OCI-LY3 (cell line): ENCODE results near the gene KIF18B.

Experiments
- H2AFZ ChIP-seq: fragments of 200-600, 300-600 bp; shearing (Covaris generic); 2 replicates; pipeline ENCODE4 v1.6.0; 2014; ENCODE audit warnings: antibody characterized with exemption, low read depth, low read length
- H3K27ac ChIP-seq: fragments of 200-600, 300-600 bp; sonication (generic); 2 replicates; pipeline ENCODE4 v1.5.1; 2014; ENCODE audit warnings: mild to moderate bottlenecking, low read length, moderate library complexity, mixed read lengths
- H3K27me3 ChIP-seq: fragments of 200-600, 300-600 bp; sonication (generic); 2 replicates; pipeline ENCODE4 v1.6.1; 2014; ENCODE audit warnings: low read depth, low read length, mixed read lengths
- H3K36me3 ChIP-seq: fragments of 200-600, 300-600 bp; sonication (generic); replicated peaks from 2 replicates; pipeline ENCODE3; 2014; ENCODE audit warnings: low read depth, low read length, mixed read lengths
- H3K4me1 ChIP-seq: fragments of 300-600, 200-600 bp; sonication (generic); 2 replicates; pipeline ENCODE4 v1.6.1; 2014; ENCODE audit warnings: low read length, mixed read lengths
- H3K4me2 ChIP-seq: fragments of 200-600, 300-600 bp; sonication (generic); 2 replicates; pipeline ENCODE4 v1.6.1; 2014; ENCODE audit warnings: low read length, mixed read lengths
- H3K4me3 ChIP-seq: fragments of 300-600, 200-600 bp; sonication (generic); 2 replicates; pipeline ENCODE4 v1.5.1; 2014; ENCODE audit warnings: antibody characterized with exemption, mild to moderate bottlenecking, low read length, moderate library complexity
- H3K79me2 ChIP-seq: fragments of 300-600, 200-600 bp; shearing (Covaris generic); 2 replicates; pipeline ENCODE4 v1.6.1; 2014; ENCODE audit warnings: mild to moderate bottlenecking, low read length, mixed read lengths
- H3K9ac ChIP-seq: fragments of 300-600, 200-600 bp; shearing (Covaris generic); 2 replicates; pipeline ENCODE4 v1.6.0; 2014; ENCODE audit warnings: mild to moderate bottlenecking, low read length, moderate library complexity
- H3K9me3 ChIP-seq: fragments of 200-600, 300-600 bp; shearing (Covaris generic); 2 replicates; pipeline ENCODE4 v1.6.1; 2014; ENCODE audit warnings: low read length, mixed read lengths; ENCODE audit not compliant: insufficient read depth
- H4K20me1 ChIP-seq: fragments of 200-600, 300-600 bp; sonication (generic); 2 replicates; pipeline ENCODE4 v1.6.1; 2016; ENCODE audit warnings: low read length, mixed read lengths; ENCODE audit not compliant: insufficient read depth
- EZH2phosphoT487 ChIP-seq: fragments of 200-600 bp; shearing (Covaris generic); IDR thresholded peaks from 2 replicates; pipeline ENCODE4 v1.6.1; 2018; ENCODE audit warnings: antibody characterized with exemption, mixed run types, low read depth
- TF ChIP-seq, protein P1 (sequence below): fragments of 200-600, 300-600 bp; sonication (generic); IDR thresholded peaks from 2 replicates; pipeline ENCODE4 v1.5.1; 2014; ENCODE audit warnings: antibody characterized with exemption, low read length, low read depth

KIF18B gene

DNA sequence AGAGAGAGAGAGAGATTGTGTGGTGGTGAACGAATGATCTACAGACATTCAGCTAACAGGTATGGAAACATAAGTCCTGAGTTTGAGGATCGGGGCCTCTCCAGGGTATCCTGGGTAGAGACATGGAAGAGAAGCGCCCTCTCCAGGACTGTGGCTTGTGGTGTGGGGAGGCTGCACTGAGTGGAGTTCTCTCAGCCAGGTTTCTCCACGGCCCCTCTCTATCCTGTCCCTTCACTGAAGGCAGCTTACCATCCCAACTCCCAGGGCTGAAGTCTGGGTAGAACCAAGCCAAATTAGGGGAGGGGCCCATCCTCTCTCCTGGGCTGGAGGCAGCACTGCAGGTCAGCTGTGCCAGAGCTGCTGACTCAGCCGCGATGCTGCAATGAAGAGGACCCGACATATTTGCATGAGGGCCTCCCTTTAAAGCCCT, 14.4 kb upstream of the KIF18B start:
- Histone ChIP-seq H3K27me3 (no peaks in the 10 kb centered on the region), H3K4me1 (no peaks in the 10 kb centered on the region), H3K36me3 (no peaks in the 10 kb centered on the region), H4K20me1 (no peaks in the 10 kb centered on the region), H2AFZ (no peak overlapping the region), H3K9me3 (no peaks in the 10 kb centered on the region), H3K4me3 (no peak overlapping the region), H3K9ac (no peak overlapping the region), H3K79me2 (no peaks in the 10 kb centered on the region), H3K4me2 (no peak overlapping the region), H3K27ac (no peak overlapping the region)
- no peak for TF ChIP-seq EZH2phosphoT487
- TF ChIP-seq, protein P1, sequence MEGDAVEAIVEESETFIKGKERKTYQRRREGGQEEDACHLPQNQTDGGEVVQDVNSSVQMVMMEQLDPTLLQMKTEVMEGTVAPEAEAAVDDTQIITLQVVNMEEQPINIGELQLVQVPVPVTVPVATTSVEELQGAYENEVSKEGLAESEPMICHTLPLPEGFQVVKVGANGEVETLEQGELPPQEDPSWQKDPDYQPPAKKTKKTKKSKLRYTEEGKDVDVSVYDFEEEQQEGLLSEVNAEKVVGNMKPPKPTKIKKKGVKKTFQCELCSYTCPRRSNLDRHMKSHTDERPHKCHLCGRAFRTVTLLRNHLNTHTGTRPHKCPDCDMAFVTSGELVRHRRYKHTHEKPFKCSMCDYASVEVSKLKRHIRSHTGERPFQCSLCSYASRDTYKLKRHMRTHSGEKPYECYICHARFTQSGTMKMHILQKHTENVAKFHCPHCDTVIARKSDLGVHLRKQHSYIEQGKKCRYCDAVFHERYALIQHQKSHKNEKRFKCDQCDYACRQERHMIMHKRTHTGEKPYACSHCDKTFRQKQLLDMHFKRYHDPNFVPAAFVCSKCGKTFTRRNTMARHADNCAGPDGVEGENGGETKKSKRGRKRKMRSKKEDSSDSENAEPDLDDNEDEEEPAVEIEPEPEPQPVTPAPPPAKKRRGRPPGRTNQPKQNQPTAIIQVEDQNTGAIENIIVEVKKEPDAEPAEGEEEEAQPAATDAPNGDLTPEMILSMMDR = no peak

DNA sequence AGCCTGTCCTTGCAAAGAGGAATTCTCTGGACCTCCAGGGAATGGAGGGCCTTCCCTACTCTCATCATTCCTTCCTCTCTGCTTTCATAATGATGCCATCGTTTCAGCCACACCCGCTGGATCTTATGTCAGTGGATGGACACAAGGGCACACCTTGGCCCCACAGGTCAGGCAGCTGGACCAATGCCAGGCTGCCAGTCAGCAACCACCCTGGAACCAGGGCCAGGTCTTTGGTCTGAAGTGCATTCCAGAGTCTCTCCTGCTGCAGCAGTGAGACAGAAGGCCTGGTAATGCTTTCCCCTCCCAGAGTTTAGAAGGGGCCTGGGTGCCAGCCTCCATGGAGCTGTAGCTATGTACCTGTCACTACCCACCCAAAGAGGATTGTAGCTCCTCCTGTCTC, 13.1 kb upstream of the KIF18B start:
- no peaks in the 10 kb centered on the region for H4K20me1 ChIP-seq
- H3K27ac ChIP-seq = no peak overlapping the region
- no peaks in the 10 kb centered on the region for H3K4me1 ChIP-seq
- no peak overlapping the region for H2AFZ ChIP-seq
- H3K79me2 ChIP-seq = no peaks in the 10 kb centered on the region
- peaks cover 2% of the 10 kb centered on the region; the same call in 1 of the 2 replicates for H3K27me3 ChIP-seq
- no peak overlapping the region for H3K9ac ChIP-seq
- no peak overlapping the region for H3K4me2 ChIP-seq
- H3K36me3 ChIP-seq = no peaks in the 10 kb centered on the region
- no peak for TF ChIP-seq EZH2phosphoT487
- TF ChIP-seq, protein P1 = no peak
- no peaks in the 10 kb centered on the region for H3K9me3 ChIP-seq
- no peak overlapping the region for H3K4me3 ChIP-seq

DNA sequence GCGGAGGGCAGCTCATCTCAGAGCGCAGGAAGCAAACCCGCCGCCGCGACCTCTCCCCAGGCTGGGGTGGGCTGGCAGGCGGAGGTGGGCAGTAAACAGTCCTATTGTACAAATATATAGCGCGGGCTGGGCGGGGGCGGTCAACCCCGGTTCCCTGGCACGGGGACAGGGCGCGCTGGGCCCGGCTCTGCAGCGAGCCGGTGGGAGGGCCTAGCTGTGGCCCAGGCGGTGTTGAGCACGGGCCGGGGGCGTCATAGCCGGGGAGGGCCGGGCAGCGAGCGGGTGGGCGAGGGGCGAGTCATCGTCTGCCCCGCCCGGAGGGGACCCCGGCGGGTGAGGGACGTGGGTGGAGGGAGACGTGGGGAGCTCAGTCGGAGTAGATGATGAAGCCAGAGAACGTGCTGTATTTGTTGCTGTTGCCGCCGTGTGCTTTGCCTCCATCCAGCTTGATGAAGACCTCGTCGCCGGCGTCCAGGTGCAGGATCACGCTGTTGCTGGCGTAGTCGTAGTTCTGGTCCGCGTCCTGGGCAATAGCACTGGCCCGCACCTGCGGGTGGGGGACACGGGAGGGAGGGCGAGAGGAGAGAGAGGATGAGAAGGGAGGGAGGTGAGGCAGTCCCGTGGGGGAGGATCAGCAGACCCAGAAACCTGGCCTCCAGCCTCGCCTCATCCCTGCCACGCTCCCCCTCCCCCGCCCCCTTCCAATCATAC, 12.4 kb upstream of the KIF18B start:
- H3K27me3 ChIP-seq = peaks cover 9% of the 10 kb centered on the region; the same call in 1 of the 2 replicates
- no peak overlapping the region for H2AFZ ChIP-seq
- H3K4me1 ChIP-seq = peaks cover 5% of the 10 kb centered on the region; the same call in 1 of the 2 replicates
- H3K9ac ChIP-seq = no peak overlapping the region
- no peak overlapping the region for H3K4me2 ChIP-seq
- H3K36me3 ChIP-seq = no peaks in the 10 kb centered on the region
- no peaks in the 10 kb centered on the region for H3K9me3 ChIP-seq
- no peak overlapping the region for H3K27ac ChIP-seq
- H3K79me2 ChIP-seq = no peaks in the 10 kb centered on the region
- TF ChIP-seq, protein P1 = no peak
- TF ChIP-seq EZH2phosphoT487 = no peak
- no peaks in the 10 kb centered on the region for H4K20me1 ChIP-seq
- no peak overlapping the region for H3K4me3 ChIP-seq

DNA sequence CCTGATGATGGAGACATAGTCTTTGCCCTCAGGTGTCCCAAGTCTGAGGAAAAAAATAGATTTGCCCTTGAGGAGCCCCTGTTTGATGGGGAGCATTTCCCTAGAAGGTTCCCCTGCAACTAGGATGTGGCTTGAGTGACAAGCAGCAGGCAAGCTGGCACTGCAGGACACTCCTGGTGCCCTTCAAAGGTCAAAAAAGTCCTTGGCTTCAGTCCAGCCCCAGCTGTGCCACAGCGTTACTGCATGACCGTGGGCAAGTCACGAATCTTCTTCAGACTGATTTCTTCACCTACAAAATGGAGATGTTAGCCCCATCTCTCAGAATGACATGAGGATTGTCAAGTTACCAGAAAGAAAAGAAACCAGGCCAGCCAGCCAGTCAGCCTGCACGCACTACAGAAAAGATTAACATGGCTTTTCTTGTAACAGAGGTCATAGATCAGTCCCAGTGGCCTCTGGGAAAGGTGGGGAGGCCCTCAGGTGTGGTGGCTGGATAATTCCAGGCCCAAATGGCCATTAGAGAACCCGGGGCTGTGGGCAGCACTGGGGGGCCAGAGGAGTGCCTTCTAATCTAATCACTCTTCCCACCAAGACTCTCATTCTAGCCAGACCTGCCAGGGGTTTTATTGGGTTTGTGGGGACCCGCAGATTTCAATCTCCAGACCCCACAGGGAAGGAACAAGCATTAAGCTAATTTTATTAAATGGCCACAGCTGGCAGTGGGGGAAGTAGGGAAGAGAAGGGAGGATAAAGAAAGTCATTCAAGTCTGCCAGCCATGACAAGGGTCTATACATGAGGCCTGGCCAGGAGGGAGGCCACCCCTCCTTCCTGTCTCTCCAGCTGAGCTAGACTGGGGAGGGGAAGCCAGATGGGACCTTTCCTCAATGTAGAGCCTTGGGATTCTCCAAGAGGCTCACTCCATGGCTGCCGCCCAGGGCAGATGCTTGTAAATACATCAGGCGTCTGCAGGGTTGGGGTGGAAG, 9.7 kb upstream of the KIF18B start:
- no peak overlapping the region for H3K4me2 ChIP-seq
- H3K36me3 ChIP-seq = no peaks in the 10 kb centered on the region
- no peak overlapping the region for H3K9ac ChIP-seq
- H3K4me1 ChIP-seq = peaks cover 10% of the 10 kb centered on the region; the same call in 1 of the 2 replicates
- H2AFZ ChIP-seq = no peak overlapping the region
- no peaks in the 10 kb centered on the region for H4K20me1 ChIP-seq
- H3K79me2 ChIP-seq = no peaks in the 10 kb centered on the region
- H3K4me3 ChIP-seq = no peak overlapping the region
- no peak overlapping the region for H3K27ac ChIP-seq
- peaks cover 9% of the 10 kb centered on the region; the same call in 1 of the 2 replicates for H3K27me3 ChIP-seq
- TF ChIP-seq, protein P1 = no peak
- no peak for TF ChIP-seq EZH2phosphoT487
- no peaks in the 10 kb centered on the region for H3K9me3 ChIP-seq
